Measurements from ENCODE around the gene GPR35.
"Not testable (repeated sequence)": the region's sequence is repeated elsewhere in the genome, so short reads cannot be mapped to it uniquely, and the experiment has no call there.

GPR35 gene

GRCh38 chr2:240663546-240664190 is 38.4 kb downstream of the GPR35 start:
- DNase-seq, result no peak

GRCh38 chr2:240664622-240665021 is 39.3 kb downstream of the GPR35 start:
- no peak for DNase-seq

- DNase-seq, result no peak
Observed at GRCh38 chr2:240670402-240670801, 45.1 kb downstream of the GPR35 start.

- no peak for DNase-seq
Observed at GRCh38 chr2:240670950-240671349, 45.7 kb downstream of the GPR35 start.

GRCh38 chr2:240672076-240672700 is 46.9 kb downstream of the GPR35 start:
- no peak for DNase-seq

- DNase-seq, result no peak
Observed at GRCh38 chr2:240672701-240673190, 47.5 kb downstream of the GPR35 start.

GRCh38 chr2:240674461-240675184 is 49.3 kb downstream of the GPR35 start:
- DNase-seq, result not testable (repeated sequence)

GRCh38 chr2:240675345-240675744 is 50.1 kb downstream of the GPR35 start:
- not testable (repeated sequence) for DNase-seq

- DNase-seq, result not testable (repeated sequence)
Observed at GRCh38 chr2:240678043-240678442, 52.8 kb downstream of the GPR35 start.

GRCh38 chr2:240678909-240679308 is 53.6 kb downstream of the GPR35 start:
- DNase-seq, result not testable (repeated sequence)

GRCh38 chr2:240680185-240680584 is 54.9 kb downstream of the GPR35 start:
- DNase-seq, result not testable (repeated sequence)
